GM12801 (cell line): ENCODE results near the gene GFRAL.

Experiments used
- TF ChIP-seq, protein P1 (sequence below): IDR thresholded peaks from one replicate; pipeline ENCODE4 v1.5.1; 2011; ENCODE audit warnings: control low read depth; ENCODE audit not compliant: insufficient read length; ENCODE audit errors: extremely low read depth

The GFRAL gene

DNA sequence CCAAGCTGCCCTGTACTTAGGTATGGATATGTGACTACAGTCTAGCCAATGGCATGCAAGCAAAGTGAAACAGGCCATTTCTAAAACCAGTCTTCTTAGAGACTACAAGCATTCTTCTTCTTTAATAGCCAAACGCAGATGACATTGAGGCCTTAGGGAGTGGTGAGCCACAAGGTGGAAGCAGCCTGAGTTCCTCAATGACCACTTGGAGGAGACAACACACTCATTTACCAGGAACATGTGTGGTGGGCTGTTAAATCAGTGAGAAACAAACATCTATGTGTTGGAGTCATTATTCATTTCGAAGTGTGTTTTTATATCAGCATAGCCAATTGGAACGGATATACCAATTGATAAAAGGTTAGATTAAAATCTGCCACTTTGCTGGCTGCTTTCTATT lies 122.0 kb downstream of the GFRAL start:
- TF ChIP-seq, protein P1, sequence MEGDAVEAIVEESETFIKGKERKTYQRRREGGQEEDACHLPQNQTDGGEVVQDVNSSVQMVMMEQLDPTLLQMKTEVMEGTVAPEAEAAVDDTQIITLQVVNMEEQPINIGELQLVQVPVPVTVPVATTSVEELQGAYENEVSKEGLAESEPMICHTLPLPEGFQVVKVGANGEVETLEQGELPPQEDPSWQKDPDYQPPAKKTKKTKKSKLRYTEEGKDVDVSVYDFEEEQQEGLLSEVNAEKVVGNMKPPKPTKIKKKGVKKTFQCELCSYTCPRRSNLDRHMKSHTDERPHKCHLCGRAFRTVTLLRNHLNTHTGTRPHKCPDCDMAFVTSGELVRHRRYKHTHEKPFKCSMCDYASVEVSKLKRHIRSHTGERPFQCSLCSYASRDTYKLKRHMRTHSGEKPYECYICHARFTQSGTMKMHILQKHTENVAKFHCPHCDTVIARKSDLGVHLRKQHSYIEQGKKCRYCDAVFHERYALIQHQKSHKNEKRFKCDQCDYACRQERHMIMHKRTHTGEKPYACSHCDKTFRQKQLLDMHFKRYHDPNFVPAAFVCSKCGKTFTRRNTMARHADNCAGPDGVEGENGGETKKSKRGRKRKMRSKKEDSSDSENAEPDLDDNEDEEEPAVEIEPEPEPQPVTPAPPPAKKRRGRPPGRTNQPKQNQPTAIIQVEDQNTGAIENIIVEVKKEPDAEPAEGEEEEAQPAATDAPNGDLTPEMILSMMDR, result no peak

DNA sequence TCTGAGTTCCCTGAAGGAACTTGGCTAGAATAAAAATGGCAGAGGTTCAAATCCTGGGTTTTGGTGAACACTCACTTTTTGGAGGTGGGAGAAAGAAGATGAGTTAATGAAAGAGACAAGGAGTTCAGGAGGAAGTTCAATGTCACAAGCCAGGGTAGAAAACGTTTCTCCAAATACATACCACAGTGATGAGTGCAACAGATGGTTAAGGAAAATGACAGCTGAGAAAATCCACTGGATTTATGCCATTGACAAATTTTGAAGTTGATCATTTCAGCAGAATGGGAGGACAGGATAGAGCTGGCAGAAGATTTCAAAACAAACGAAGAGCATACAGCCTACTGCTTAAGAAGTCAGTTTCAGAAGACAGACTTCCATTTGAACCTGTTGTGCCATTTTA lies 122.7 kb downstream of the GFRAL start:
- TF ChIP-seq, protein P1, result no peak
